HG02884 (cell line): ENCODE data around the gene SERTAD3.
"Not testable (repeated sequence)": the region's sequence is repeated elsewhere in the genome, so short reads cannot be mapped to it uniquely, and the experiment has no call there.

Experiments used
- ATAC-seq: cut with Tn5 transposase; IDR thresholded peaks from one replicate; pipeline ENCODE4 v1.9.1; 2021; ENCODE audit warnings: mild to moderate bottlenecking, moderate library complexity; ENCODE audit not compliant: unreplicated experiment

Gene SERTAD3

DNA sequence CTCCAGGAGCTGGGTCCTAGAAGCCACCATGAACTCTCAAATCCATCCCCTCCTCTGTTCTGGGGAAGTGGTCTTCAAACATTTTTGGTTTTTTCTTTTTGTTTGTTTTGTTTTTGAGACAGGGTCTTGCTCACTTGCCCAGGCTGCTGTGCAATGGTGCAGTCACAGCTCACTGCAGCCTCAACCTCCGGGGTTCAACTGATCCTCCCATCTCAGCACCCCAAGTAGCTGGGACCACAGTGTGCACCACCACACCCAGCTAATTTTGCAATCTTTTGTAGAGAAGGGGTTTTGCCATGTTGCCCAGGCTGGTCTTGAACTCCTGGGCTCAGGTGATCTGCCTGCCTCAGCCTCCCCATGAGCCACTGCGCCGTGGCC lies 14.5 kb upstream of the SERTAD3 start:
- no peak for ATAC-seq

DNA sequence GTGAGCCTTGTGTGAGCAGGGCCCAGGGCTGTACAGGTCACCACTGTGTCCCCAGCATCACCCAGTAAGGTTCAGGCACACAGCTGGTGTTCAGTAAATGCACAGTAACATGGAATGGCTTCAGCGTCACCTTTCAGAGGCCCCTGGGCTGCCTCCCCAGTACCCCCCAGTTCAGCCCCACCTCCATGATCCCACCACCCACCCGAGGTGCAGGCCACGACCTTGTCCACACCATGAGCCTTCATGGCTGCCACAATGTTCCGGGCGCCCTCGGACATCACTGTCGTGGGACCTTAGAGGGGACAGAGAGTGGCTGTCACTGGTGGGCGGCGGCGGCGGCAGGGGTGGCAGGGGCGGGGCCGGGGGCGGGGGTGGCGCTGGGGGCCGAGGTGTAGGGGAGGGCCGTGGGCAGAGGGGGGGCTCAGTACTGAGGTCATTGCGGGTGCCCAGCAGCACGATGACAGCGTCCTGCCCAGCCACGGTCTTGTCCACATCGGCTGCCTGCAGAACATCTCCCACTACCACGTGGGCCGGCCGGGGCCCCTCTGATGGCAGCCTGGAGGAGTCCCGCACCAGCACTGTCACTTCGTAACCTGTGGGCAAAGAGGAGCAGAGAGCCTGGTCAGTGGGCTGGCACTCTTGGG lies 13.9 kb upstream of the SERTAD3 start:
- no peak for ATAC-seq

DNA sequence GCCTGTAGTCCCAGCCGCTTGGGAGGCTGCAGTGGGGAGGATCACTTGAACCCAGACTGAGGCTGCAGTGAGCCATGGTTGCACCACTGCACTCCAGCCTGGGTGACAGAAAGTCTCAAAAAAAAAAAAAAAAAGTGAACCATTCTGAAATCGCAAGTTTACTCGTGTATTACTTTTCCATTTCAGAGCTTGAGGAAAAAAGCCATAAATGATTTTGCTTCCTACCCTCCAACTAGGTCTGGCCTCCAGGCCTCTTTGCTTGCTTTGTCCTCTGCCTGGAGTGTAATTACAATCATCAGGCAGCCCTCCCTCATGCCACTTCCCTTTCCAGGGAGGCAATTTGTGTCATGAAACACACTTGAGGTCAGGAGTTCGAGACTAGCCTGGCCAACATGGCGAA lies 12.9 kb upstream of the SERTAD3 start:
- no peak for ATAC-seq

DNA sequence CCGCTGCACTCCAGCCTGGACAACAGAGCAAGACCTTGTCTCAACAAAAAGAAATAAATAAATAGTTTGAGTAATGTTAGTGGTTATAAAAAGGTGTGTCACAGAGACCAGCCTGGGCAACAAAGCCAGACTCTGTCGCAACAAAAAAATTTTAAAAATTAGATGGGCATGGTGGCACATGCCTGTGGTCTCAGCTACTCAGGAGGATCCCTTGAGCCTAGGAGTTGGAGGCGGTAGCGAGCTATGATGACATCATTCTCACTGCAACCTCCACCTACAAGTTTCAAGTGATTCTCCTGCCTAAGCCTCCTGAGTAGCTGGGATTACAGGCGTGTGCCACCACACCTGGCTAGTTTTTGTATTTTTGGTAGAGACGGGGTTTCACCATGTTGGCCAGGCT lies 9.8 kb upstream of the SERTAD3 start:
- not testable (repeated sequence) for ATAC-seq

DNA sequence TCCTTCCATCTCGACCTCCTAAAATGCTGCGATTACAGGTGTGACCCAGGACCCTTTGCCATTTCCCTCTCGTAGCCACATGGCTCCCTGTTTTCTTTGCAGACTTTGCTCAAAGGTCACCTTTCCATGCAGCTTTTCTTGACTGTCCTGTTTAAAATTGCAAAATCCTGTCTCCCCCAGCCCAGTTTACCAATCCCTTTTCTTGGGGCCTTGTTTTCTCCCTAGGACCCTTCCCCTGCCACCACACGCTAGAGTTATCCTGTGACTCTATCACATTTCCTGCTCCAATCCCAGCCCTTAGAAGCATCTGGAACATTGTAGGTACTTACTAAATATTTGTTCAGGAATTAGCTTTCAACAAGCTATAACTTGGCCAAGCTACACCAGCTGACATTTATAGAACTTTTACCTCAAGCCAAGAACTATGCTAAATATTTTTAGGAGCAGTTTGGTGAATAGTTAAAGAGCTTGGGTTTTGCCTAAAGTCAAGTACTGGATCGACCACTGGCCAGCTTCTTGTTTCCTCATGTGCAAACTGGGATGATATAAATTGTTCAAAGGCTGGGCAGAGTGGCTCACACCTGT lies 9.1 kb upstream of the SERTAD3 start:
- no peak for ATAC-seq

DNA sequence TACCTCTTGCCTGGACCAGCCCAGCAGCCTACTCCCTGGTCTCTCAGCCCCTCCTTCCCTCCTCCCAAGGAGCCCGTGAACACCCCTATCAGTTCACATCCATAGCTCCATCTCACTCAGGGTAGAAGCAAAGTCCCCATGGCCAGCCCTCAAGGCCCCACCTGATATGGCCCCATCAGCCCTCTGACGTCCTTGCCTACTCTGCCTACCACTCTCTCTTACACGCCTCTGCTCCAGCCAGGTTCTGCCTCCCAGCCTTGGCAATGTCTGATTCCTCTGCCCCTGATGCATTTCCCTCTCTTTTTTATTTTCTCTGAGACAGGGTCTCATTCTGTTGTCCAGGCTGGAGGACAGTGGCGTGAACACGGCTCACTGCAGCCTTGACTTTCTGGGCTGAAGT lies 7.9 kb upstream of the SERTAD3 start:
- no peak for ATAC-seq

DNA sequence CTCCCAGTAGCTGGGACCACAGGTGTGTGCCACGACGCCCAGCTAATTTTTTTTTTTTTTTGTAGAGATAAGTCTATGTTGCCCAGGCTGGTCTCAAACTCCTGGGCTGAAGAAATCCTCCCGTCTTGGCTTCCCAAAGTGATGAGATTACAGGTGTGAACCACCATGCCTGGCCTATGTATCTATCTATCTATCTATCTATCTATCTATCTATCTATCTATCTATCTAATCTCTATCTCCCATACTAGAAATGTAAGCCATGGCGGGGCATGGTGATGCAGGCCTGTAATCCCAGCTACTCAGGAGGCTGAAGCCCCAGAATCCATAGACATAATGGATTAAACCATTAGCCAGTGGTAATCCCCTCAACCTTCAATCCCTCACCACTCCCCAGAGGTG lies 6.5 kb upstream of the SERTAD3 start:
- no peak for ATAC-seq

DNA sequence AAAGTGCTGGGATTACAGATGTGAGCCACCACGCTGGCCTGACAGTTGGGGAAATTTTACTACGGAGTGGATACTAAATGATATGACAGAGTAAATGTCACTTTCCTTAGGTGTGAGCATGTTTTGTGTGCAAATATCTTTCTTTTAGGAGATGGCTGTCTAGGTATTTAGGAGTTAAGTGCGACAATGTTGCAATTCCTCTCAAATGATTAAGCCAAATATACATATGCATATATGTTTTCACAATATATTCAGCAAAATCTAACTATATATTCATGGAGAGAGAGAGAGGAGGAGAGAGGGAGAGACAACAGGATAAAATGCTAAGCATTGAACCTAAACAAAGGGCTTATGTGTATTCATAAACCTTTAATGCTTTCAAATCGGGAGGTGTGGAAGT lies 5.4 kb upstream of the SERTAD3 start:
- ATAC-seq: no peak

DNA sequence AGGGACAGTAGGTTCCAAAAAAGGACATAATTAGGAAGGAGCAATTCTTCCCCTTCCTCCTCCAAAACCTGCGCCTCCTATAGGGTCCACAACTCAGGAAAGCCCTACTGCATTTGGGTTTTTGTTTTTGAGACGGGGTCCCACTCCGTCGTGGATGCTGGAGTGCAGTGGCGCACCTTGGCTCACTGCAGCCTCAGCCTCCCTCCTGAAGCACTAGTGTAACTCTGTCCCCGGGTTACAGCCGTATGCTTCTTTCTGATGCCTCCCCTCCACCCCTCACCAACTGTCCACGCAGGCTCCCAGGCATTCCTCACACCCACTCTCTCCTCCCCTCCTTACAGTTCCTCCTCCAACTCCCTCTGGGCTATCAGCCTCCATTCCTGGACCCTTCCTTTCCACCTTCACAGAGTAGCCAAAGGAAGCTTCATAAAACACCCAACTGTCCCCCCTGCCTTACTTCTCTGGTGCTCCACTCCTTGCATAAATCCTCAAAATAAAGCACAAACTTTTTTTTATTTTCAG lies 2.2 kb upstream of the SERTAD3 start:
- no peak for ATAC-seq

DNA sequence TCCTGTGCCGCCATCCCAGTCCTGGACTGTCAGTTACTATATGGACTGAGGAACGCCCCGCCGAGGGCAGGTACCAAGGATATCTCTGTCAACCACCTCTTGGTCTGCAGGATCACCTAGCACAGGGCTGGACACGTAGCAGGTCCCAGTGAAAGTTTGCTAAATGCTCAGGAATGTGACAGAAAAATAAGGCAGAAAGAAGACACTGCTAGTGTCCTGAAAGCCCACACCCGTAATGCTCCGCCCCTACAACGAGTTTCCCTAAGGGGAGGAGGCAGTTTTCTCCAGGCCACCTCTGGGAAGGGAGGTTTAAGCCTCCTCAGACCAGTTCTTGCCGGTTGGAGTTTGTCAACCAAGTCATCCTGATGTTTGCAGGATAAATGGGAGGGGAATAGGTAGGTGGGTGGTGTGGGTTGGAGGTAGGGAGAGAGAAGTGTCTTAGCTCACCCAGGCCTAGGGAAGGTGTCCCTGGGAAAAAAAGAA lies 1.7 kb upstream of the SERTAD3 start:
- ATAC-seq: no peak

DNA sequence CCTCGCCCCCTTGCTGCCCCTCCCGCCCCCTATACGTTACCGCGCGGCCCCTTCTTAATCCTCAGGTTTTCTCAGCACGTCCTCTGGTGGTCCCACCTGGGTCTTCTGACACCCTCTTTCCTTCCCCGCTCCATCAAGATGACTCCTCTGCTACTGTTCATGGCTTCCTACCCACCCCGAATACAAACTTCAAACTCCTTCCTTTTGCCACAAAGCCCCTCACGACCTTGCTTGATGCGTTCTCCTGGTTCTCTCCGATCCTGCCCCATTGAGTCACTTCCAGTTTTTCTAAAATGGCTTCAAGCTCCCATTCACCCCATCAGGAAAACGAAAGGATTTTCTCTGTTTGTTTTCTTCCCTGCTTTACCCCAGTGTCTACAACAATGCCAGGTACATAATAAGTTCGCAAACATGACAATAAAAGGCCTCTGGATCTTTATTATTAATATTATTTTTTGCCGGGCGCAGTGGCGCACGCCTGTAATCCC lies 734 bp upstream of the SERTAD3 start:
- no peak for ATAC-seq

DNA sequence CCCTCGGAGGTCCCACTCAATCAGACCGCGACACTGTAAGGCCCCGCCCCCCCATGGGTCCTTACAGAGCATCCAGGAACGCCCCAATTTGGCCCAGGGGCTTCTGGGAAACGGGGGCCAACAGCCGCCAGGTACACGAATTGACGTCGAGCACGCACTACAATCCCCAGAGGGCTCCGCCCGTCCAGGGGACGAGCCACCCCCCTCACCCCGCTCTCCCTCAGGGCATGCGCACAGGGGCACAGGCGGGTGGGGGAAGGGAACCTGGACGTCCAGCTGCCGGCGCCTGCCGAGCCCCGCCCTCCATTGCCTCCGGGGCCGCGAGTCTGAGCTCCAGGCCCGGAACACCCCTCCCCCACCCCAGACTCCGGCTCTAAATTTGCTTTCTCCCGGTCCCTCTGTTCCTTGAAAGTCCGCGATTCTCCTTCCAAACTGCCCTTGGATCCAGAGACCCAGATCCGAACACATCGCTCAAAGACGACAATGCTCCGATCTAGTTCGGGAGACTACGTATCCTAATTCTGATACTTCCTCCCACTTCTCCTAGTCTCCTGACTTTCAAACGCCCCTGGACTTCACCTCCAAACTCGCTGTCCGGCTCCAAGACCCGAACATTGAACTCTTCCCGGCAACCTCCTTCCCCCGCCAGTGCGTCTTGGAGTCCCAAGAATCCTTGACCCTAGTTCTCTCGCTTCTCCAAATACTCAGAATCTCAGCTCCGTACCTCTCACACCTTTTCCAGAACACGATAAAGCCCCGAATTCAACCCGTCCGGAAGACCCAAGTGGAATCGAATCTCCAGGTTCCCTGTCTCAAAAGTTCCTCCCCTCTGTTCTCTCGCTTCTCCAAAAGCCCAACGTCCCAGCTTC lies 770 bp downstream of the SERTAD3 start:
- ATAC-seq: peak; percentile 63

DNA sequence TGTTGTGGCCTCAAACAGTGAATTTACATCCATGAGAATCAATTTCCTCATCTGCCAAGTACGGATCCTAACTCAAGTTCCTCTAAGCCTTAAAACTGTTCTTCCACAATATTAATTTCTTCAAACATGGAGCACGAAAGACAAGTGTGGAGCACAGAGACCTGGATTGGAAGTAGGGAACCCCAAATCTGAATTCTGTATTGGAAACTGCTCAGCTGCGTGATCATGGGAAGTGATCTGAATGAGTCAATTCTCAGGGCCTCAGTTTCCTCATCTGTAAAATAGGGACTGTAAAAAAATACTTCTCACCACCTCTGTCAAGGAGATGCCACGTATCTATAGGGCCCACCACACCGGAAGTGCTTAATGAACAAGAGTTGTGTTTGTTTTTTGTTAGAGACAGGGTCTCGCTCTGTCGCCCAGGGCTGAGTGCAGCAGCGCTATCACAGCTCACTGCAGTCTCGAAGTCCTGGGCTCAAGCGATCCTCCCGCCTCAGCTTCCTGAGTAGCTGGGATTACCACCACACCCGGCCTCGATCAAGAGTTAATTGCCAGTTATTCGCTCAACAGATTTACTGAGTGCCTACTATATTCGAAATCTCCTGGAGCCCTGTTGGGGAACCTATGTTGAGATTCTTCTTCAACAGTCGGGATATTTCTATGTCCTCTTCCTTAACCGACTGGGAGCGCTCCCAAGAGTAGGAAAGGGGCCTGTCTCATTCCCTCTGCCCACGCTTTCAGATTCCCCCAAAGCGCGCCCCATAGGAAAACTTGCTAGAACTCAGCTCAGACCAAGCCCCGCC lies 1.6 kb downstream of the SERTAD3 start:
- ATAC-seq: no peak

DNA sequence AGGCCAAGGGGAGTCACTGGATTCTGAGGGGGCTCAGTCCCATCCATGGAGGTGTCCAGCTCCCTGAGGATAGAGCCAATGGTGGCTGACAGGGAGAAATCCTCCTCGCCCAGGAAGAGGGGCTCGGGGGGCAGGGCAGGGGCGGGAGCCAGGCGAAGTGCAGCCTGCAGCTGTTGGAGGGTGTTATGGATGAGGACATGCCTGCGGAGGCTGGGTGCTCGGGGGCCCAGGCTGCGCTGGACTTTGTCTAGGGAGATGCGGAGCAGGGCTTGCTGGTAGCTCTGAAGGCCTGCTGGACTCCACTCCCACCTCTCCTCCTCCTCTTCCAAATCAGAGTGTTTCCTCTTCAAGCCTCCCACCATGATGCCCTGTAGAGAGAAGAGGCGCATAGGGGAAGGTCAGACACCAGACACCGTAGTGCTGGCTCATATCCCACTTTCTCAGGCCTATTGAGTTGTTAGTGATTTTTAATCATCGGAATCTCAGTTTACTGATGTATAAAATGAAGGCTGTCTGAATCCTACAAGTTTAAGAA lies 2.3 kb downstream of the SERTAD3 start:
- no peak for ATAC-seq

DNA sequence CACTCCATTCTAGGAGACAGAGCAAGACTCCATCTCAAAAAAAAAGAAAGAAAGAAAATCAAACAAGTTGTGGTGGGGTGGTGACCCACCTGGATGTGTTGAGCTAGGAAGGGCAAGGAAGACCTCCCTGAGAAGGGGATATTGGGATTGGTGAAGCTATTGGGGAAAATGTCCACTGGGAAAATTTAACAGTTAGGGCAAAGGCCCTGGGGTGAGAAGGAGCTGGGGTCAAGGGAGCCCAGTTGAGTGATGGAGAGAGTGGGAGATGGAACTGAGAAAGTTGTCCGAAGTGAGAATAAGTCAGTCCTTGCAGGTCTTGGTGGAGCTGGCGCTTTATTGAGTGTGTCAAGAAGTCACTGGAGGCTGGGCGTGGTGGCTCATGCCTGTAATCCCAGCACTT lies 5.9 kb downstream of the SERTAD3 start:
- no peak for ATAC-seq

DNA sequence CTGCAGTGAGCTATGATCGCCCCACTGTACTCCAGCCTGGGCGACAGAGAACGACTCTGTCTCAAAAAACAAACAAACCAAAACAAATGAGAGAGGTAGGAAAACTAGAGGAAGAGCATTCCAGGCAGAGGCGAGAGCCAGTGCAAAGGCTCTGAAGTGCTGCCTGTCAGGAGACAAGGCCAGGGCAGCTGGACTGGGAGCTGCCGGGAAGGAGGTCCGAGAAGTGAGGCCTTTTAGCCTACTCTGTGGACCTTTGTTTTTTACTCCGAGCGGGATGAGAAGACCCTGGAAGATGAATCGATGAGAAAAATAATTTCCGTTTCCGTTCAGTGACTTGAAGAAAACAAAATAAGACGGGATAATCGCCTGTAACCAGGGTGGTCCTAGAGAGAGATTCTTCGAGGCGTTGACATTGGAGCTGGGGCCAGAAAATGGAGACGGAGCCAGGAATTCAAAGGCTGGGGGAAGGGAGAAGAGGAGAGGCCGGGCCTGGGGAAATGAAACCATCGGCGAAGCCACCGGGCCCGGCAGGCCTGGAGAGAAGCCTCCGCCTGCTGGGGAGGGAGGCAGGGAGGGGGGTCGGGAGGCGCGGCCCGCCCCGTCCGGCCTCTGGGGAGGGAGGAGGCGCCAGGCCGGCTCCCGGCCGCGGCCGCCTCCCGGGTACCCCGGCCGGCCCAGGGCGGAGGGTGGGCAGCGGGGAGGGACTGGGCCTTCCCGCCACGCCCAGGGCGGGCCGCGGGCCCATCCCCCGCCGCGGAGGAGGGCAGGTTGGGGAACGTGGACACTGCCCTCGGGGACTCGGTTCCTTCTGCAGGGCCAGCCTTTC lies 10.5 kb downstream of the SERTAD3 start:
- no peak for ATAC-seq

DNA sequence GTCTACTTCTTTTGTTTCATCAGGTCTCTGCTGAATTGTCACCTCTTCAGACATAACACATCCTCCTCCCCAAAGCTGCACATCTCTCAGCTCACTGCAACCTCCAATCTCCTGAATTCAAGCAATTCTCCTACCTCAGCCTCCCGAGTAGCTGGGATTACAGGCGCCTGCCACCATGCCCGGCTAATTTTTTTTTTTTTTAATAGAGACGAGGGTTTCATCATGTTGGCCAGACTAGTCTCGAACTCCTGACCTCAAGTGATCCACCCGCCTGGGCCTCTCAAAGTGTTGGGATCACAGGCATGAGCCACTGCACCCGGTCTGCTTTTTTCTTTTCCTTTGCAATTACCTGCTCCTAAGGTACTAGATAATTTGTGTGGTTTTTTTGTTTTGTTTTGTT lies 11.4 kb downstream of the SERTAD3 start:
- not testable (repeated sequence) for ATAC-seq

DNA sequence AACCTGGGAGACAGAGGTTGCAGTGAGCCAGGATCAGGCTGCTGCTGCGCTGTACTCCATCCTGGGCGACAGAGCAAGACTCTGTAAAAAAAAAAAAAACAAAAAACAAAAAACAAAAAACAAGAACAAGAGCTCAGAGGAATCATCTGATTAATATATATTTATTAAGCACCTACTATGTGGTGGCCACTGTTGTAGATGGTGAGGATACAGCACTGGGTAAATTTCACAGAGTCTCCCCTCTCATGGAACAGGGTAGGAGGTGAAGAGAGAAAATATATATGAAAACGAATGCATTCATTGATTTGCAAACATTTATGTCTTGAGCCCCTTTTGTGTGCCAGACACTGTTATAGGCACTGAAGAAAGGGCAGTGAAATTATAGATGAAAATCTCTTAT lies 12.4 kb downstream of the SERTAD3 start:
- no peak for ATAC-seq

DNA sequence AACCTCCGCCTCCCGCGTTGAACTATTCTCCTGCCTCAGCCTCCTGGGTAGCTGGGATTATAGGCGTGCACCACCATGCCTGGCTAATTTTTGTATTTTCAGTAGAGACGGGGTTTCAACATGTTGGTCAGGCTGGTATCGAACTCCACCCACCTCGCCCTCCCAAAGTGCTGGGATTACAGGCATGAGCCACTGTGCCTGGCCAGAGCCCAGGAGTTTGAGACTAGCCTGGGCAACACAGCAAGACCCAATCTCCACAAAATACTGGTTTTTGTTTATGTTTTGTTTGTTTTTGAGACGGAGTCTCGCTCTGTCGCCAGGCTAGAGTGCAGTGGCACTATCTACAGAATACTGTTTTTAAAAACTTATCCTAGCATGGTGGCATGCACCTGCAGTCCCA lies 13.9 kb downstream of the SERTAD3 start:
- ATAC-seq: not testable (repeated sequence)

DNA sequence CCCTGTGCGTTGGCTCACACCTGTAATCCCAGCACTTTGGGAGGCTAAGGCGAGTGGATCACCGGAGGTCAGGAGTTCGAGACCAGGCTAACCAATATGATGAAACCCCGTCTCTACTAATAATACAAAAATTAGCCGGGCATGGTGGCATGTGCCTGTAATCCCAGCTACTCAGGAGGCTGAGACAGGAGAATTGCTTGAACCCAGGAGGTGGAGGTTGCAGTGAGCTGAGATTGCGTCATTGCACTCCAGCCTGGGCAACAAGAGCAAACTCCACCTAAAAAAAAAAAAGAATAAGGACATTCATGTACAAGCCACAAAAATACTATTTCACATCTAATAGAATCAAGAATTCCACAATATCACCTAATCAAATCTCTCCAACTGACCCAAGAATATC lies 15.9 kb downstream of the SERTAD3 start:
- ATAC-seq: not testable (repeated sequence)
